Measurements from ENCODE around the gene MAD1L1. TPM values are rescaled to one million over a fixed set of nuclear protein-coding genes. Genes with fewer than 3 reads are reported as not detected.
"Not testable (repeated sequence)": the region's sequence is repeated elsewhere in the genome, so short reads cannot be mapped to it uniquely, and the experiment has no call there.

Gene MAD1L1
- total RNA-seq, 1 experiment from 2014 or later = 78.6 TPM

DNA sequence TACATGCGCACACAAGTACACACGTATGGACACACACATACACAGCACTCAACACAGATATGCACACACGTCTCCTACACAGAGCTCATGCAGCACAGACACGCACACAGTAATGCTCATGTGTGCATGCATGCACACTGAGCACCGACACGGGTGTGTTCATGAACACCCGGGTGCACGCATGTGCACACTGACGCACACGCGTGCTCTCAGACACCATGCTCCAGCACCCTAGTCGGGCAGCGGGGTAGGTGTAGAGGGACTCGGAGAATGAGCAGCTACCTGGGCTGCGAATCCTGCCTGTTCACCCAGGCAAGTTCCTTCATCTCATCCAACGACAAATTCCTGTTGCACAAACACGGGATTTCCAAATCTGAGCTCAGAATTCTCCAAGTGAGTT, 184.7 kb downstream of the MAD1L1 start:
- no peak for DNase-seq (ENCODE audit: low read depth)

DNA sequence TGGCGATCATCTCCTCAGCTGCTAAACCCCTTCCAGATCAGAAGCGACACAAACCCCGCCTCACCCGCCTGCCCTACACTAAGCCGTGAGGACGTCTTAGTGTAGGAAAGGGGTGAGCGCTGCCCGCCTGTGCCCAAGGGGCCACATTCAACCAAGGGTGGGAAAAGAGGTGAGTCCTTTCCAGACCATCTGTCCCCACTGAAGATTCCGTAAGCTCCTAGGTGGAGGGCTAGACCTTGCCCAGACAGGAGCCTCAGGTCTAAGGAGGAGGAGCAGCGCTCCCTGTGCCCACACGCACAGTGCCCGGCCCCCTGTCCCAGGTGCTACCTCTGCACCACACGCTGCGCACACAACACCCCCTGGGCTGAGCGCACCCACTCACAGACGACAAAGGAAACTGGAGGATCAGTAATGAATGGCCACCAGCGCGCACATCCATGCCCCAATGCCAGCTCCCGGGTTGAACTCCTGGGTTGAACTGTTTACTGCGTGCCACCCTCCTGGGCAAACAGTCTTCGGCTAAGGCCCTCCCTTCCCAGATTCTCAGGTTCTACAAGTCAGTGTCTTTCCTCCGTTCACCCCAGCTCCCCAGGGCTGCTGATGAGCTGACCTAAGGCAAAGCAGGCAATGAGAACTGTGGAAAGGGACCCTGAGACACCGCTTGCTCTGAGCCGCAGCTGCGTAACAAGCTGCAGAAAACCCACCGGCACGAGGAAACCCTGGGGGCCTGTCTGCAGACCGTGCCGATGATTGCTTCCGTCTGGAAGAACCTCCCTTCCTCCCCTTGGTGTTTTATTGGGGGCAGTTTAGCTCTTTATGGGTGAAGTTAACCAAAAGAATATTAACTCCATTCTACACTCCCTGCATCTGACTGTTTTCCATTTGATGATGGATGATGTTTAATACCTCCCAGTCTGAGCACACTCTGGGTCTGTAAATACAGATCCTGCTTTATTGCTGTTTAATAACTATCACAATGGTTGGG, 185.9 kb downstream of the MAD1L1 start:
- DNase-seq (ENCODE audit: low read depth) = no peak

DNA sequence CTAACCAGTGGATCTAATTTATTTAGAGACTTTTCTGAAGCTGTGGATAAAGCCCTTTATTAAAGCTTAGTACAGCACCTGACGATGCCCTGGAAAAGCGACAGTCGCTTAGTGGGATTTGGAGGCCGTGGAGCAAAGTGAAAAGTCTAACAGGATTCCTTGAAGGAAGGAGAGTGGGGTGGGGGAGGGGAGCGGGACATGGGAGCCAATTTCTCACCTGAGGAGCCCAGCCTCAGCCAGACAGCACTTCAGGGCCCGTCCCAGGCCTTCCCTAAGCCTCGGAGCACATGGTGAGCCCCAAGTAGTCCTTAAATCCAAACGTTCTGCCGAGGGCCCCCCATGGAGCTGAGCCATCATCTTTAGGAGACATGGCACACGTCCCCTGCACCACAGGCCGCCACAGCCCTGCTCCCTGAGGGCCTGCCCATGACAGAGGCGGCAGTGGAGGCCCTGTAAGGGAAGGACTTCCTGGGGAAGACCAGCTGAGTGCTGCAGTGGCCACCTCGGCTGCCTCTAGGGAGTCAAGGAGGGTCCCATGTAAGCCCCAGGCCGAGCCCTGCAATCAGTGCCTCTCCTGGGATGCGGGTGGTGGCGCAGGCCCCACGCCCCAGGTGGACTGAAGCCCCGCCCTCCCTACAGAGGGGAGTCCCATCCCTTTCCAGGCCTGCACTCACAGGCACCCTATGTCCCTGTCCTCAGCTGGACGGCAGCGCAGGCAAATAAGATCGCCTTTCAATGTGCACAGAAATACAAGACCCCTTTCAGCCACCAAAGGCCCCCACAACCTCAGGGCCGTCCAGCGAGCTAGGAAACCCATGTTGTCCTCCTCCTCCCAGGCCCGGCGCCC, 187.0 kb downstream of the MAD1L1 start:
- DNase-seq (ENCODE audit: low read depth) = no peak

DNA sequence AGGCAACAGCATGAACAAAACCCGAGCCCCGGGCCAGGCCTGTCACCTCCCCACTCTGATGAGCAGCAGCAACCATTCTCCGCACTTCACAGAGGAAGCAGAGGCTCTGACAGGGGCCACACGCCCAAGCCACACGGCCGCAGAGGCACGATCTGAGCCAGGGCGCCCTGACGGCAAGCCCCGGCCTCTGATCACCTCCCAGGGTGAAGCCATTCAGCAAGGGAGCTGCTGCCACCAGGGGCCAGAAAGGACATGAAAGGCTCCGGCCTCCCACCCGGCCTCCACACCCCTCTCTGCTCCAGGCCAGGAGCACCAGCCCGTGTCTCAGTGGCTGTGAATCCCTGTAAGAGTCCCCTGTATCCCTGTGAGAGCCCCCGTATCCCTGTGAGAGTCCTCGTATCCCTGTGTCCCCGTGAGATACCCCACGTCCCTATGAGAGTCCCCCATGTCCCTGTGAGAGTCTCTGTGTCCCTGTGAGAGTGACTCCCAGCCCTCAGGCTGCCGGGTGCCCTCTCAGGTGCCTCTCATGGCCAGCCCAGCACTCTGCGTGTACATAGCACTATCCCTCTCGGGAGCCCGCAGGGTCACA, 187.8 kb downstream of the MAD1L1 start:
- no peak for DNase-seq (ENCODE audit: low read depth)

DNA sequence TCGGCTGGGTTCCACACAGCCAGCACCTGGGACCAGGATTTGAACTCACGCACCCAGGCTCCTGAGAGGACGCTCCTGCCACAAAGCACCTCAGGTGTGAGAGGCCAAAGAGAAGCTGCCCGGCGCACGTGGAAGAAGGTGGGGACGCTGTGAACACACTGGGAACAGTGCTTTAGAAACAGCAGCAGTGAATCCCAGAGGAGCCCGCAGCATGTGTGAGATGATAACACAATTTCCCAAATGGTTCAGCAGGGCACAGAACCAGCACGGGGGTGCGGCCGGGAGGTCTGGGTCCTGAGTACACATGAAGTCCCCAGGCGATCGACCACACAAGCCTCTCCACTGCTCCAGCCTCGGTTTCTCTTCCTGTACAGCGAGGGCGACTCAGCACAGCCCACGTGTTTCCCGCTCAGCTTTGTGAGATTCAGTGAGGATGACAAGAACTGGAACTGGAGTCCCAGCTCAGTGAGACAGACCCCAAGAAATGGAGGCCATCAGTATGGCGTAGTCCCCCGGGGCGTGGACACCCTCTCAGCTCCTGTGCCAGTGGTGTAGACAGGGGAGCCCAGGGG, 188.3 kb downstream of the MAD1L1 start:
- DNase-seq (ENCODE audit: low read depth) = no peak

DNA sequence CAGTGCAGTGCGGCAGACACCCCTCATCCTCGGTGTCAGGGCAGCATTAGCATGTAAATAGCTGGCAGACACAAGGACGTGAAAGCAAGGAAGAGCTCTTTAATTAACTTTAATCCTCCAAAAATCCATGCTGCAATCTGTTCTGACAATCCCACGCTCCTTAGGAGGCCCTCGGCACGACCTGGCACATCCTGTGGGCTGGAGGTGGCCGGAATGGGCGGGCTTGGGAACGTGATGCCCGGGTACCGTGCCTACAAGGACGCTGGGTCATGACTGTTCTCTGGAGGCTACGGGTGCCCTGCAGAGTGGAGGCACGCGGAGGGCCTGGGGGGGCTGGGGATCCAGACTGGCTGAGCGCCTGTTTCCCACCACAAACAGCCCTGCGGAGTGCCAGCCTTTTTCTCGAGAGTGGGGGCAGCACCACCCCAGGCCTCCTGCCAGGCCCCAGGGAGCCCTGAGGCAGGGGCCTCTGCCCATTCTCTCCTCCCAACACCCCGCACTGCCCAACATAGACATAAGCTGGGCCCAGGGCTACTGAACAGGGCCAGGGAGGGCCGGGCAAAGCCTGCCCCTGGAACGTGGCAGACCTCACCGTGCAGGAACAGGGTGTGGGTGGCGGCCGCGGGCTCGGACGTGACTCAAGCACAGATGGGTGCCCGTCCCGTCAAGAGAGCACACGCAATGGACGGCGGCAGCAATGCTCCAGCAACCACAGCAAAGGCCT, 189.3 kb downstream of the MAD1L1 start:
- DNase-seq (ENCODE audit: low read depth) = no peak

DNA sequence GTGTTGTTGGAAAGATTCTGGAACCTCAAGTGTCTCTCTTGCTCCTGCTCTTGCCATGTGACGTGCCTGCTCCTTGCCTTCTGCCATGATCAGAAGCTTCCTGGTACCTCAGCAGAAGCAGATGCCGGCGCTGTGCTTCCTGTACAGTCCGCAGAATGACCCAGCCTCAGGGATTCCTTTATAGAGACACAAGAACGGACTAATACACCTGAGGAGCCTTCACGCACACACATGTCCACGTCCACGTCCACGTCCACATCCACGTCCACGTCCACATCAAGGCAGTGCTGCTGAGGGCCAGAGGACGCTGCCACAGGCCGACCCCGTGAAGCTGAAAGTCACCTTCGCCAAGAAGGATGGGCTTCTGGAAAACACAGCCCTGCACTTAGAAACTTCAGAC, 190.1 kb downstream of the MAD1L1 start:
- no peak for DNase-seq (ENCODE audit: low read depth)

DNA sequence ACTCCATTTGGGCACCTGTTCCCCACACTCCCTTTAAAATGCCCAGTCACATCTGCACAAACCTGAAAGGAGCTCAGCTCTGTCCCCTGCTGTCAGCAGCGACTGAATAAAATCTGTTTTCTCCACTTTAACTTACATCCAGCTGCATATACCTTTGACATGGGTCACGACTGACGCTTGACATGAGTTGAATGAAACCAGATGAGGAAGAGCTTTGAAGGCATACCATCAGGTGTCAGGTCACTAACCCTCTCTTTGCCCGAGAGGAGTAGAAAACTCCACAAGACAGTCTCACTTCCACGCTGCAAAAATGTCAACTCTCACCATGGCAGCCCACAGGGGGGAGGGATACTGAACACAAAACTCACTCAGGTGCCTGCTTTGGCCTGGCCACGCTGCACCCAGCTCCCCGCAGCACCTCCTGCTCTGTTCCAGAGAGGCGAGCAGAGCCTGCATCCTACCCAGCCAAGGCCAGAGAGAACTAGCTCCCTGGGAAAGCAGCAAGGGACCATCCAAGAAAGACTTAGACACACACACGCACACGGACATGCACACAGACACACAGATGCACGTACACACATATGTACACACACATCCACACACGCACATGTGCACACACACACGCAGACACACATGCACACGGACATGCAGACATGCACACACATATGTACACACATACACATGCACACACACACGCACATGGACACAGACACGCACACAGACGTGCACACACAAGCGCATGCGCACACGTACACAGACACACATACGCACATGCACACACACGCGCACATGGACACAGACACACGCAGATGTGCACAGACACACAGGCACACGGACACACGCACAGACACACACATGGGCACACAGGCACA, 191.0 kb downstream of the MAD1L1 start:
- DNase-seq (ENCODE audit: low read depth) = no peak

DNA sequence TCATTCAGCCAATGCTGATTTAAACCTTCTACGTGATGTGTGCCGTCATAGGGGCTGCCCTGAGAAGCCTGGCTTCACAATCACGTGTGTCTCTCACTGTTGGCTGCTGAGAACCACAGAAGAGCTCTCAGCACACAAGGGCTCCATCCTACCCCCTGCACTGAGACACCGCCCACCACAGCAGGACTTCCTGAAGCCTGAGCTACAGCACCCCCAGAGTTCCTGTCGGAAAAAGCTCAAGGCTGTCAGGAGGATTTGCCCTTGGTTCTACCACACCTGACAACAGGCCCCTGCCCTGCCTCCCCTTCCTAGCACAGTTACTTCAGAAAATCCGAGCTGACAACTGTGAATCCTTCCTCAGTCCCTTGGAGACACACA, 191.9 kb downstream of the MAD1L1 start:
- no peak for DNase-seq (ENCODE audit: low read depth)

DNA sequence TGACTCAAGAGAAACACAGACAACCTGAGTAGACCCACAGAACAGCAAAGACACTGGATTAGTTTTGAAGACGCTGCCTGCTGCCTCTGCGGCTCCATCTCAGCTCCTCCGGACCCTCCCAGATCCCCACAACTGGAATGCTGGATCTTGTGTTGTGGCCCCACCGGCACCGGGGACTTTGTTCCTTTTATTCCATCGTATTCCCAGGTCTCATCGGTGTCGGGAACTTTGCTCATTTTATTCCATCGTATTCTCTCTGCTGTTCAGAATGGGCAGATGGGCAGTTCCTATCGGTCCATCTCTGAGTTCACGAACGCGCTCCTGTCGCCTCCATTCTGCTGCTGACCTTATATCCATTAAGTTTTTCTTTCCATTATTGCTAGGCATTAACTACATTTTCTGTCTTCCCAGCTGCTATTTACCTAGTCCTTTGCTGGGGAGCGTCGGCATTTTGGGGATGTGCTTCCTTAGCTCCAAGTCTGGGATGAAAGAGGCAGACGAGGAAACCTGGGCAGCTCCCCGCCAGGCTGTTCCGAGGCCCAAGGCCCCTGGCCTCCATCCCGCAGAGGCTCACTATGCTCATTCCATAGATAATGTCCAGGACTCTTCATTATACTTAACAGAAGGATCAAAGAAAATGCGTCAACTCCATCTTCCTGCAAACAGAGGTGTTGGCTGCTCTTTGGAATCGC, 192.4 kb downstream of the MAD1L1 start:
- DNase-seq (ENCODE audit: low read depth) = no peak

DNA sequence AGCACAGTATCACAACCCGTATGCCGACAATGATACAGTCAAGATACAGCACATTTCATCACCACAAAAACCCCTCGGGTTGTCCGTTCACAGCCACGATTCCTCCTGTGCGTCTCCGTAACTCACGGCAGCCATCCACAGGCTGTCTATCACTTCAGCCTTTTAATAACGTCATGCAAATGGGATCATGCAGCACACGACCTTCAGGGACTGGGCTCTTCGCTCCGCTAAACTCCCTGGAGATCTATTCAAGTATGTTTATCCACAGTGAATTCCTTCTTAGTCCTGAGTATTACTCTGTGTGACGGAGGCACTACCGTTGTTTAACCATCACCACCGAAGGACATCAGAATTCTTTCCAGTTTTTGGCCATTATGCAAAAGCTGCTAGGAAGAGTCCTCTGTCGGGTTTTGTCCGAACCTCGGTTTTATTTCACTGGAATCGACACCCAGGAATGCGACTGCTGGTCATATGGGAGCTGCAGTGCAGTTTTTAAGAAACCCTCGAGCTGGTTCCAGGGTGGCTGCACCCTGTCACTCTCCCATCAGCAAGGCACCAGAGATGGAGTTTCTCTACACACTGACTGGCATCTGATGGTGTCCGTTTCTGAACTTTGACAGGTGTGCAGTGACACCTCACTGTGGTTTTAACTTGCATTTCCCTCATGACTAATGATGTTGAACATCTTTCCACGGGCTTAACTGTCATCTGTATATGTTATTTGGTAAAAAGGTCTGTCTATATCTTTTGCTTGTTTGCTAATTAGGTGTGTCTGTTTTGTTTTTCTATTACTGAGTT, 193.6 kb downstream of the MAD1L1 start:
- DNase-seq (ENCODE audit: low read depth) = peak; percentile 47

DNA sequence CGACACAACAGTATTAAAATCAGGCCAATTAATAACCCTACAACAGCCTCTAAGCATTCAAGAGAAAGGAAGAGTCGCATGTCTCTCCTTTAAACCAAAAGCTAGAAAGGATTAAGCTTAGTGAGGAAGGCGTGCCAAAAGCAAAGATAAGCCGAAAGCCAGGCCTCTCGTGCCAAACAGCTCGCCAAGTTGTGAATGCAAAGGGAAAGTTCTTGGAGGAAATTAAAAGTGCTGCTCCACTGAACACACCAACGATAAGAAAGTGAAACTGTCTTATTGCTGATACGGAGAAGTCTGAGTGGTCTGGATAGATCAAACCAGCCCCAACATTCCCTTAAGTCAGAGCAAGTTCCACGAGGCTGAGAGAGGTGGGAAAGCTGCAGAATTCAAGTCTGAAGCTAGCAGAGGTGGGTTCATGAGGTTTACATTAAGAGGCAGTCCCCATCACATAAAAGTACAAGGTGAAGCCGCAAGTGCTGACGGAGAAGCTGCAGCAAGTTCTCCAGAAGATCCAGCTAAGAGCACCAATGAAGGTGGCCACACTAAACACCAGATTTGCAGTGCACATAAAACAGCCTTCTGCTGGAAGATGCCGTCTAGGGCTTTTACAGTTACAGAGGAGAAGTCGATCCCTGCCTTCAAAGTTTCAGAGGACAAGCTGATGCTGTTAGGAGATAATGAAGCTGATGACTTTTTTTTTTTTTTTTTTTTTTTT, 194.8 kb downstream of the MAD1L1 start:
- DNase-seq (ENCODE audit: low read depth) = no peak

DNA sequence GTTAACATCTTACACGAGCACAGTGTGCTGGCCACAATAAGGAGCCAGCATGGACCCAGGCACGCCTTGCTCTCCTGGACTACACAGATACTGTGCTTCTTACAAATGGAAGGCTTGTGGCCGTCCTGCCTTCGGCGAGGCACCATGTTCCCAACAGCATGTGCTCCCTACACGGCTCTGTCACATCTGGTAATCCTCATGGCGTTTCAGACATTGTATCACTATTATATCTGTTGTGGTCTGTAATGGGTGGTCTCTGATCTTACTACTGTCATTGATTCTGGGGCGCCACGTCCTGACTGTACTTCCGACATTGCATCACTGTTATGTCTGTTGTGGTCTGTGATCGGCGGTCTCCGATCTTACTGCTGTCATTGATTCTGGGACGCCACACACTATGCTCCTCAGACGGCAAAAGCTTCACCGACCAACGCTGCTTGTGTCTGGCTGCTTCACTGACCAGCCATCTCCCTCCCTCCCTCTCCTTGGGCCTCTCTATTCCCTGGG, 195.4 kb downstream of the MAD1L1 start:
- no peak for DNase-seq (ENCODE audit: low read depth)

DNA sequence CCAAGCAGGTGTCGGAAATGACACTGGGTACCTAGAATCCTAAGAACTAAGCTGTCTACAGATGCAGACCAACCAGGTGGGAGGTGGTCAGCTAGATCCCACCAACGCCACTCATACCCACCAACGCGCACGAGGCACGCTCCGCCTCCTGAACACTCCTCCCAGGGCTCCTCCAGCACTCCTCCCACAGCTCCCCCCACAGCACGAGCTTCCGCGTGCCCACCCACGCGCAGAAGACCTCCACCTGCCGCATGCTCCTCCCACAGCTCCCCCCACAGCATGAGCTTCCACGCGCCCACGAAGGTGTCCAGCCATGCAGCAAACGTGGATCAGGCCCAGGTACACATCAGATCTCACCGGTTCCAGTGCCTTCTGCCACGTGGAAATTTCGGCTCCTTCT, 196.0 kb downstream of the MAD1L1 start:
- no peak for DNase-seq (ENCODE audit: low read depth)

DNA sequence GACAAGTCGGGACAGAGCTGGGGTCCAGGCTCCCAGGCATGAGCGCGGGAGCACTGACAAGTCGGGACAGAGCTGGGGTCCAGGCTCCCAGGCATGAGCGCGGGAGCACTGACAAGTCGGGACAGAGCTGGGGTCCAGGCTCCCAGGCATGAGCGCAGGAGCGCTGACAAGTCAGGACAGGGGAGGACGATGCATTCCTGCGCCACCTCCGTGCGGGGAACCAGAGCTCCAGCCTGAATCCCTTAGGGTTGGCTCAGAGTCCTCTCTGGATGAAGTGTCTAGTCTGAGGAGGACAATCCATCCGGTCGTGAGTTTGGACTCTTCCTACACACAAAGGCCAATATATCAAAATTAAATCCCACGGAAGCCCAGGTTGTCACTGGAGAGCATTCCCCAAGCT, 196.5 kb downstream of the MAD1L1 start:
- DNase-seq (ENCODE audit: low read depth) = not testable (repeated sequence)

DNA sequence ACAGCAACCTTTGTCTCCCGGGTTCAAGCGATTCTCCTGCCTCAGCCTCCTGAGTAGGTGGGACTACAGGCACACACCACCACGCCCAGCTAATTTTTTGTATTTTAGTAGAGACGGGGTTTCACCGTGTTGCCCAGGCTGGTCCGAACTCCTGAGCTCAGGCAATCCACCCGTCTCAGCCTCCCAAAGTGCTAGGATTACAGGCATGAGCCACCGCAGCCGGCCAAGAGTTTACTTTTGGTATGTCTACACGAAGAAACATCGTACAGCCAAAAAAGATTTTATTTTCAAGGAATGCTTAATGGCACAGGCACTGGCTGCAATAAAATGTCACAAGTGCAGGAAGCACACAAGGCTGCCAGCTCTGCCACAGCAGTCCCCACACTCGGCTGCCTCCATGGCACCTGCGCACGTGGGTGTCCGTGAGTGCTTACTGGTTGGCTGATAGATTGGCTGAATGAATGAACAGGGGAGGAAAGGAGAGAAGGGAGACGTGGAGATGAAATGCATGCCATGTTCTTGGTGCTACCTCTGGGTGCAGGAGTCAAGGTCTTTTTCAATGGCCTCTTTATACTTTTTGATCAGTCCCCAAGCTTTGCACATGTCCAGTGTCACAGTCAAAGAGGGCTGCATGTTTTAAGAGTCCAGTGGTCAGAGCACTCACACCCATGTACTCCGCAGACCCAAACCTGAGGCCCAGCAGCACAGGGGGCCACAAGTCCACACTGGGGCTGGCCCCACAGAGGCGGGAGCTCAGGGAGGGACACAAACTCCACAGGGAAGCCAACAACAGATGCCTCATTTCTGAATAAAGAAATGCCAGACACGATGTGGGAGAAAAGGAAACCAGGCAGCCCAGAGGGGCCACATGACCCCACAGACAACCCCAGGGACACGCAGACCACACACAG, 198.2 kb downstream of the MAD1L1 start:
- DNase-seq (ENCODE audit: low read depth) = no peak

Data from LHCN-M2 (cell line).